Keratinocyte (primary cell): Measurements from ENCODE around the gene SLC12A8.

Experiments used
- CTCF ChIP-seq, 3 experiments: IDR thresholded peaks in 1 of 3; conservative IDR thresholded peaks in 1 of 3; optimal IDR thresholded peaks in 1 of 3; 2 replicates in 2 of 3; 3 replicates in 1 of 3; pipeline versions ENCODE3 to v1.5.1; 2011; ENCODE audit warnings: low read length in 3 of 3, mild to moderate bottlenecking in 3 of 3, moderate library complexity in 2 of 3, control low read depth in 1 of 3, inconsistent platforms in 1 of 3; ENCODE audit not compliant: insufficient read depth in 2 of 3; ENCODE audit errors: extremely low read depth in 1 of 3
- EZH2 ChIP-seq: IDR thresholded peaks from one replicate; pipeline ENCODE4 v1.6.1; 2012; ENCODE audit warnings: inconsistent platforms, mild to moderate bottlenecking, low read length, moderate library complexity

GRCh38 chr3:125075738-125076137, 136.8 kb downstream of the SLC12A8 start:
- TF ChIP-seq CTCF (optimal IDR thresholded peaks at IDR 0.05 in 1 of 3, IDR thresholded peaks at IDR 0.05 in 1 of 3, conservative IDR thresholded peaks at IDR 0.05 in 1 of 3; ENCODE audit: extremely low read depth in 1 of 3, insufficient read depth in 2 of 3, low read length in 3 of 3) (no peak), EZH2 (no peak)
